SU-DHL-6 (cell line): Measurements from ENCODE around the gene ACP6.

Source experiments
- H2AFZ ChIP-seq: fragments of 200-600 bp; sonication (generic); 2 replicates; pipeline ENCODE4 v1.6.1; 2014; ENCODE audit warnings: low read depth, mild to moderate bottlenecking, moderate library complexity, mixed read lengths, antibody characterized with exemption, low read length; ENCODE audit not compliant: severe bottlenecking
- H3F3A ChIP-seq: fragments of 200-600 bp; shearing (Covaris generic); 2 replicates; pipeline ENCODE4 v1.6.0; 2016; ENCODE audit warnings: antibody characterized with exemption, mild to moderate bottlenecking; ENCODE audit not compliant: insufficient read depth
- H3K27ac ChIP-seq: fragments of 200-600 bp; sonication (generic); 2 replicates; pipeline ENCODE4 v1.5.1; 2016; ENCODE audit warnings: low read depth, mild to moderate bottlenecking, low read length, moderate library complexity, mixed read lengths
- H3K27me3 ChIP-seq: fragments of 200-600 bp; sonication (generic), shearing (Covaris generic); 2 replicates; pipeline ENCODE4 v1.6.0; 2014; ENCODE audit warnings: mild to moderate bottlenecking, low read length
- H3K36me3 ChIP-seq: fragments of 200-600 bp; sonication (generic); 2 replicates; pipeline ENCODE4 v1.6.1; 2014; ENCODE audit warnings: mild to moderate bottlenecking, low read length, mixed read lengths
- H3K4me2 ChIP-seq: fragments of 300-600, 200-600 bp; shearing (Covaris generic), sonication (generic); 2 replicates; pipeline ENCODE4 v1.6.0; 2014; ENCODE audit warnings: low read length, low read depth, mild to moderate bottlenecking; ENCODE audit not compliant: poor library complexity, severe bottlenecking
- H3K4me3 ChIP-seq: fragments of 200-600 bp; sonication (generic); 2 replicates; pipeline ENCODE4 v1.5.1; 2014; ENCODE audit warnings: antibody characterized with exemption, low read length, mild to moderate bottlenecking, mixed read lengths; ENCODE audit not compliant: insufficient read depth, poor library complexity, severe bottlenecking
- H3K79me2 ChIP-seq: fragments of 200-600 bp; sonication (generic); 2 replicates; pipeline ENCODE4 v1.6.1; 2014; ENCODE audit warnings: mild to moderate bottlenecking, low read length, moderate library complexity; ENCODE audit not compliant: insufficient read depth
- H3K9ac ChIP-seq: fragments of 200-600 bp; sonication (generic); 2 replicates; pipeline ENCODE4 v1.7.0; 2014; ENCODE audit warnings: mild to moderate bottlenecking, low read length
- H3K9me2 ChIP-seq: fragments of 200-600 bp; sonication (generic); replicated peaks from 2 replicates; pipeline ENCODE4 v1.6.1; 2014; ENCODE audit warnings: low read length; ENCODE audit not compliant: insufficient read depth
- H3K9me3 ChIP-seq: fragments of 200-600 bp; sonication (generic); 2 replicates; pipeline ENCODE4 v1.6.1; 2014; ENCODE audit warnings: low read length, mixed read lengths; ENCODE audit not compliant: insufficient read depth
- H4K20me1 ChIP-seq: fragments of 200-600 bp; sonication (generic); 2 replicates; pipeline ENCODE4 v1.6.1; 2014; ENCODE audit warnings: low read depth, mild to moderate bottlenecking, antibody characterized with exemption, low read length, moderate library complexity, mixed read lengths
- CTCF ChIP-seq: fragments of 200-600 bp; sonication (generic); IDR thresholded peaks from one replicate; pipeline ENCODE4 v1.5.1; 2017; ENCODE audit warnings: antibody characterized with exemption, mild to moderate bottlenecking, low read length, moderate library complexity; ENCODE audit not compliant: insufficient read depth, poor library complexity, severe bottlenecking
- EZH2phosphoT487 ChIP-seq: fragments of 200-600 bp; sonication (generic), shearing (Covaris generic); conservative IDR thresholded peaks from 2 replicates; pipeline ENCODE4 v1.6.1; 2018; ENCODE audit warnings: mild to moderate bottlenecking, antibody characterized with exemption, low read length, moderate library complexity, mixed read lengths

Gene ACP6

GRCh38 chr1:147635342-147635741 lies 35.0 kb downstream of the ACP6 start:
- Histone ChIP-seq H3K36me3 (no peaks in the 10 kb centered on the region), H3K9me2 (no peaks in the 10 kb centered on the region), H3K79me2 (no peaks in the 10 kb centered on the region), H3K9ac (no peak overlapping the region), H3K27me3 (no peaks in the 10 kb centered on the region), H3K9me3 (no peaks in the 10 kb centered on the region), H3F3A (no peaks in the 10 kb centered on the region), H4K20me1 (no peaks in the 10 kb centered on the region), H3K4me2 (no peak overlapping the region), H3K4me3 (no peak overlapping the region), H3K27ac (no peak overlapping the region), H2AFZ (no peak overlapping the region)
- TF ChIP-seq EZH2phosphoT487 (no peak), CTCF (no peak)

- Histone ChIP-seq H4K20me1 (no peaks in the 10 kb centered on the region), H3K4me2 (no peak overlapping the region), H3K79me2 (no peaks in the 10 kb centered on the region), H3K36me3 (no peaks in the 10 kb centered on the region), H3K9ac (no peak overlapping the region), H3F3A (no peaks in the 10 kb centered on the region), H2AFZ (no peak overlapping the region), H3K27me3 (no peaks in the 10 kb centered on the region), H3K4me3 (no peak overlapping the region), H3K9me3 (no peaks in the 10 kb centered on the region), H3K27ac (no peak overlapping the region), H3K9me2 (no peaks in the 10 kb centered on the region)
- TF ChIP-seq CTCF (no peak), EZH2phosphoT487 (no peak)
These were observed 35.7 kb downstream of the ACP6 start for GRCh38 chr1:147634645-147635044.

- Histone ChIP-seq H3K4me2 (no peak overlapping the region), H3K9me2 (no peaks in the 10 kb centered on the region), H3K9ac (no peak overlapping the region), H3K36me3 (no peaks in the 10 kb centered on the region), H2AFZ (no peak overlapping the region), H3K79me2 (no peaks in the 10 kb centered on the region), H3F3A (no peaks in the 10 kb centered on the region), H3K9me3 (no peaks in the 10 kb centered on the region), H3K4me3 (no peak overlapping the region), H4K20me1 (no peaks in the 10 kb centered on the region), H3K27me3 (no peaks in the 10 kb centered on the region), H3K27ac (no peak overlapping the region)
- no peak for TF ChIP-seq EZH2phosphoT487
- TF ChIP-seq CTCF = no peak
These were observed 36.6 kb downstream of the ACP6 start for GRCh38 chr1:147633759-147634158.

DNA sequence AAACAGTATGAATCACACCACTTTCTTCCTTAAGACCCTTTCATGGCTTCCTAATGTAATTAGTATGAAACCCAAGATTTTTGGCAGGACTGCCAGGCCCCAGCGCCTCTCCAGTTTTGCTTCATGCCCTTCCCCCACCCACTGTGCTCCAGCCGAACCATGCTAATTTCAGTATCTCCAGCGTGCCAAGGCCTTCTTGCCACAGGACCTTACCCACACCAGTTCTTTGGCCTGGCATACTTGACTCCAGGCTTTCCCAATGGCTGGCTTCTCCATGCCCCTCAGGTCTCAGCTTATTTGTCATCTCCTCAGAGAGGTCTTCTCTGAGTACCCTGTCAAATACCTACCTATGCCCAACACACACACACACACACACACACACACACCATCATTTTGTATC lies 38.5 kb downstream of the ACP6 start:
- no peaks in the 10 kb centered on the region for H3K9me3 ChIP-seq
- no peaks in the 10 kb centered on the region for H3K79me2 ChIP-seq
- H3F3A ChIP-seq = no peaks in the 10 kb centered on the region
- H3K36me3 ChIP-seq = no peaks in the 10 kb centered on the region
- no peak overlapping the region for H3K4me2 ChIP-seq
- H3K27me3 ChIP-seq = no peaks in the 10 kb centered on the region
- H3K27ac ChIP-seq = no peak overlapping the region
- H3K9ac ChIP-seq = no peak overlapping the region
- H3K9me2 ChIP-seq = no peaks in the 10 kb centered on the region
- no peaks in the 10 kb centered on the region for H4K20me1 ChIP-seq
- TF ChIP-seq CTCF (no peak), EZH2phosphoT487 (no peak)
- no peak overlapping the region for H3K4me3 ChIP-seq
- H2AFZ ChIP-seq = no peak overlapping the region
